T-cell (primary cell): ENCODE results near the gene ITIH2. TPM values are rescaled to one million over a fixed set of nuclear protein-coding genes. Genes with fewer than 3 reads are reported as not detected.
"Not testable (repeated sequence)": the region's sequence is repeated elsewhere in the genome, so short reads cannot be mapped to it uniquely, and the experiment has no call there.

Source experiments
- ATAC-seq, 4 experiments: fragments of 200-7000 bp in 3 of 4; fragments of 150-1000 bp in 1 of 4; cut with Tn5 transposase; replicated peaks in 1 of 4; 1 replicate in 3 of 4; 2 replicates in 1 of 4; pipeline ENCODE4 v1.10.0; 2021; ENCODE audit warnings: moderate library complexity in 3 of 4, mild to moderate bottlenecking in 2 of 4, moderate number of reproducible peaks in 1 of 4
- CTCF ChIA-PET, 2 donors: fragments of 300-600 bp; sonication (Branson Sonifier 250); formaldehyde crosslinking; loops; one replicate each; lab custom pipeline; 2022; ENCODE audit warnings: antibody characterized with exemption in 2 of 2; lab: Charles Lee
- POLR2A ChIA-PET, 2 donors: fragments of 300-600 bp; sonication (Branson Sonifier 250); formaldehyde crosslinking; loops; one replicate each; lab custom pipeline; 2022; ENCODE audit warnings: antibody characterized with exemption in 2 of 2; lab: Charles Lee
- DNase-seq, 35 experiments: peaks; one replicate each; pipeline versions ENCODE4 v3.0.0 to v3.0.0-alpha.2; 2013 to 2023
- H3K27ac ChIP-seq: one replicate; pipeline ENCODE4 v1.5.1; 2013; ENCODE audit warnings: low read length
- H3K27me3 ChIP-seq, 2 experiments: replicated peaks in 1 of 2; 1 replicate in 1 of 2; 2 replicates in 1 of 2; pipeline versions ENCODE4 v1.6.1 to v1.7.0; 2013; ENCODE audit warnings: low read length in 1 of 2, mixed read lengths in 1 of 2; ENCODE audit not compliant: control insufficient read depth in 2 of 2, insufficient read depth in 2 of 2; ENCODE audit errors: extremely low read depth in 1 of 2
- H3K36me3 ChIP-seq, 2 donors: 1 replicate in 1 of 2; 2 replicates in 1 of 2; pipeline versions ENCODE4 v1.6.1 to v1.7.0; 2013; ENCODE audit warnings: low read length in 1 of 2; ENCODE audit not compliant: control insufficient read depth in 2 of 2, insufficient read depth in 1 of 2; ENCODE audit errors: extremely low read depth in 1 of 2
- H3K4me1 ChIP-seq, 2 experiments: 1 replicate in 1 of 2; 2 replicates in 1 of 2; pipeline versions ENCODE4 v1.6.1 to v1.7.0; 2013; ENCODE audit warnings: low read length in 2 of 2, mixed read lengths in 1 of 2; ENCODE audit not compliant: insufficient read depth in 2 of 2, control insufficient read depth in 1 of 2; ENCODE audit errors: extremely low read depth in 1 of 2
- H3K4me3 ChIP-seq, 2 donors: 1 replicate in 1 of 2; 2 replicates in 1 of 2; pipeline versions ENCODE4 v1.5.1 to v1.7.0; 2013; ENCODE audit warnings: mild to moderate bottlenecking in 2 of 2, low read length in 1 of 2, moderate library complexity in 1 of 2; ENCODE audit not compliant: control insufficient read depth in 1 of 2; ENCODE audit errors: extremely low read depth in 1 of 2
- H3K9me3 ChIP-seq: 2 replicates; pipeline ENCODE4 v1.7.0; 2013
- H3K27ac Mint-ChIP-seq, 2 donors: one replicate each; pipeline ENCODE4 v1.8.0; 2020 to 2021; ENCODE audit warnings: mild to moderate bottlenecking in 2 of 2, mixed read lengths in 2 of 2
- H3K27me3 Mint-ChIP-seq, 2 donors: one replicate each; pipeline ENCODE4 v1.8.0; 2021 to 2022; ENCODE audit warnings: mixed read lengths in 2 of 2
- H3K36me3 Mint-ChIP-seq: one replicate; pipeline ENCODE4 v1.8.0; 2021; ENCODE audit warnings: mixed read lengths
- H3K4me1 Mint-ChIP-seq, 3 donors: one replicate each; pipeline ENCODE4 v1.8.0; 2020 to 2022; ENCODE audit warnings: mixed read lengths in 3 of 3, mild to moderate bottlenecking in 1 of 3
- H3K4me3 Mint-ChIP-seq, 3 donors: one replicate each; pipeline ENCODE4 v1.8.0; 2020 to 2022; ENCODE audit warnings: mild to moderate bottlenecking in 3 of 3, mixed read lengths in 3 of 3, moderate library complexity in 3 of 3
- H3K9me3 Mint-ChIP-seq, 3 donors: one replicate each; pipeline ENCODE4 v1.8.0; 2020 to 2022; ENCODE audit warnings: mixed read lengths in 3 of 3
- WGBS: methylation state at CpG from one replicate; pipeline ENCODE4 v1.1.5; 2013; ENCODE audit warnings: missing lambda C conversion rate; ENCODE audit not compliant: insufficient coverage; 5-methylcytosine and 5-hydroxymethylcytosine counted together
- total RNA-seq, 35 experiments: library from RNA in 6 of 35; stranded (reverse) in 6 of 35; fragments of 120-200 nt in 1 of 35; gene quantifications; one replicate each; pipeline versions ENCODE4 v1.2.1 to v1.2.4 and lab custom pipeline; 2013 to 2026

Gene ITIH2
- total RNA-seq, 5 donors from 2014 or later (not counting 1 experiment from before 2014, with no cell fraction given): 0.72 to 2.1 (median 1.5) TPM; not detected in 2

GRCh38 chr10:7708832-7709231 lies 5.7 kb downstream of the ITIH2 start:
- CTCF ChIA-PET: no interaction called here

GRCh38 chr10:7710446-7710845 lies 7.3 kb downstream of the ITIH2 start:
- POLR2A ChIA-PET: no interaction called here
- peaks cover 0 to 6% of the 10 kb centered on the region in 2 experiments for H3K27me3 ChIP-seq
- H3K27ac Mint-ChIP-seq: no peak overlapping the region
- H3K4me1 ChIP-seq: no peaks in the 10 kb centered on the region
- ATAC-seq (no peak), DNase-seq (no peak)
- peaks cover 17 to 28% of the 10 kb centered on the region in 2 donors for H3K27me3 Mint-ChIP-seq
- H3K9me3 ChIP-seq: no peaks in the 10 kb centered on the region
- no peak overlapping the region for H3K4me3 Mint-ChIP-seq
- no peaks in the 10 kb centered on the region for H3K36me3 Mint-ChIP-seq
- no peaks in the 10 kb centered on the region for H3K9me3 Mint-ChIP-seq
- H3K27ac ChIP-seq: no peak overlapping the region
- CTCF ChIA-PET: no interaction called here
- WGBS: no CpG with 5 or more reads among the region's 1 CpG
- H3K4me1 Mint-ChIP-seq: no peaks in the 10 kb centered on the region
- no peaks in the 10 kb centered on the region for H3K36me3 ChIP-seq
- no peak overlapping the region for H3K4me3 ChIP-seq

More at GRCh38 chr10:7708832-7709231, 5.7 kb downstream of the ITIH2 start:
- Histone ChIP-seq H3K4me1 (no peaks in the 10 kb centered on the region), H3K27me3 (peaks cover 0 to 9% of the 10 kb centered on the region in 2 experiments), H3K27ac (no peak overlapping the region), H3K4me3 (no peak overlapping the region), H3K9me3 (no peaks in the 10 kb centered on the region), H3K36me3 (no peaks in the 10 kb centered on the region)
- Mint-ChIP-seq H3K9me3 (no peaks in the 10 kb centered on the region), H3K4me1 (no peaks in the 10 kb centered on the region), H3K36me3 (no peaks in the 10 kb centered on the region), H3K27ac (no peak overlapping the region), H3K27me3 (peaks cover 18 to 22% of the 10 kb centered on the region in 2 donors), H3K4me3 (no peak overlapping the region)
- DNase-seq (no peak), ATAC-seq (no peak)
- POLR2A ChIA-PET: no interaction called here
- WGBS: no CpG with 5 or more reads among the region's 4 CpGs

- H3K27ac Mint-ChIP-seq, H3K36me3 ChIP-seq, H3K27ac ChIP-seq, H3K4me1 Mint-ChIP-seq, DNase-seq, H3K36me3 Mint-ChIP-seq, H3K9me3 Mint-ChIP-seq, H3K4me1 ChIP-seq, H3K4me3 ChIP-seq, H3K27me3 ChIP-seq, H3K9me3 ChIP-seq, POLR2A ChIA-PET, H3K4me3 Mint-ChIP-seq, ATAC-seq, CTCF ChIA-PET: not testable (repeated sequence)
- H3K27me3 Mint-ChIP-seq: peaks cover 16 to 29% of the 10 kb centered on the region in 2 donors
- no CpG with 5 or more reads among the region's 5 CpGs for WGBS
These were observed 8.0 kb downstream of the ITIH2 start for GRCh38 chr10:7711075-7711474.

GRCh38 chr10:7715515-7715914 lies 12.4 kb downstream of the ITIH2 start:
- Mint-ChIP-seq H3K9me3 (no peaks in the 10 kb centered on the region), H3K27me3 (peaks cover 23 to 24% of the 10 kb centered on the region in 2 donors), H3K27ac (no peak overlapping the region), H3K4me1 (no peaks in the 10 kb centered on the region), H3K36me3 (no peaks in the 10 kb centered on the region), H3K4me3 (no peak overlapping the region)
- CTCF ChIA-PET: no interaction called here
- no peak overlapping the region for H3K27ac ChIP-seq
- 97% methylated on average over 5 of the region's 7 CpGs for WGBS
- peaks cover 0 to 9% of the 10 kb centered on the region in 2 experiments for H3K27me3 ChIP-seq
- H3K4me1 ChIP-seq: no peaks in the 10 kb centered on the region
- ATAC-seq: no peak
- POLR2A ChIA-PET: no interaction called here
- DNase-seq: no peak
- H3K4me3 ChIP-seq: no peak overlapping the region
- no peaks in the 10 kb centered on the region for H3K36me3 ChIP-seq
- no peaks in the 10 kb centered on the region for H3K9me3 ChIP-seq

- ATAC-seq: no peak
These were observed 14.7 kb downstream of the ITIH2 start for GRCh38 chr10:7717767-7718166.

GRCh38 chr10:7718685-7719084 lies 15.6 kb downstream of the ITIH2 start:
- no peak for DNase-seq
- WGBS: 95% methylated on average over 1 of the region's 4 CpGs
- ChIA-PET CTCF (no interaction called here), POLR2A (no interaction called here)
- H3K27ac ChIP-seq: no peak overlapping the region
- Mint-ChIP-seq H3K27ac (no peak overlapping the region), H3K27me3 (peaks cover 9 to 28% of the 10 kb centered on the region in 2 donors), H3K9me3 (no peaks in the 10 kb centered on the region), H3K4me1 (no peaks in the 10 kb centered on the region), H3K36me3 (no peaks in the 10 kb centered on the region), H3K4me3 (no peak overlapping the region)
- peaks cover 0 to 20% of the 10 kb centered on the region in 2 experiments for H3K27me3 ChIP-seq
- ATAC-seq: no peak
- H3K4me1 ChIP-seq: no peaks in the 10 kb centered on the region
- H3K4me3 ChIP-seq: no peak overlapping the region
- no peaks in the 10 kb centered on the region for H3K36me3 ChIP-seq
- no peaks in the 10 kb centered on the region for H3K9me3 ChIP-seq

More at GRCh38 chr10:7717767-7718166, 14.7 kb downstream of the ITIH2 start:
- H3K9me3 ChIP-seq: no peaks in the 10 kb centered on the region
- no peak overlapping the region for H3K27ac ChIP-seq
- H3K4me1 ChIP-seq: no peaks in the 10 kb centered on the region
- H3K27me3 ChIP-seq: peaks cover 0 to 16% of the 10 kb centered on the region in 2 experiments
- Mint-ChIP-seq H3K27ac (no peak overlapping the region), H3K9me3 (no peaks in the 10 kb centered on the region), H3K27me3 (peaks cover 16 to 26% of the 10 kb centered on the region in 2 donors), H3K36me3 (no peaks in the 10 kb centered on the region), H3K4me1 (no peaks in the 10 kb centered on the region), H3K4me3 (no peak overlapping the region)
- no peak for DNase-seq
- H3K36me3 ChIP-seq: no peaks in the 10 kb centered on the region
- ChIA-PET POLR2A (no interaction called here), CTCF (interaction anchor here in 1 of 2 donors (0.6 kb wide), 1 partner anchor 172 kb away, joined by 4 read pairs; no protein-coding TSS in a partner anchor)
- WGBS: 25% methylated on average over 2 of the region's 5 CpGs
- H3K4me3 ChIP-seq: no peak overlapping the region
